GM18867 (cell line): Measurements from ENCODE around the gene ENAH.
"Not testable (repeated sequence)": the region's sequence is repeated elsewhere in the genome, so short reads cannot be mapped to it uniquely, and the experiment has no call there.

Source experiments
- ATAC-seq: cut with Tn5 transposase; IDR thresholded peaks from one replicate; pipeline ENCODE4 v1.9.1; 2021; ENCODE audit warnings: mild to moderate bottlenecking, moderate library complexity; ENCODE audit not compliant: unreplicated experiment

ENAH gene

DNA sequence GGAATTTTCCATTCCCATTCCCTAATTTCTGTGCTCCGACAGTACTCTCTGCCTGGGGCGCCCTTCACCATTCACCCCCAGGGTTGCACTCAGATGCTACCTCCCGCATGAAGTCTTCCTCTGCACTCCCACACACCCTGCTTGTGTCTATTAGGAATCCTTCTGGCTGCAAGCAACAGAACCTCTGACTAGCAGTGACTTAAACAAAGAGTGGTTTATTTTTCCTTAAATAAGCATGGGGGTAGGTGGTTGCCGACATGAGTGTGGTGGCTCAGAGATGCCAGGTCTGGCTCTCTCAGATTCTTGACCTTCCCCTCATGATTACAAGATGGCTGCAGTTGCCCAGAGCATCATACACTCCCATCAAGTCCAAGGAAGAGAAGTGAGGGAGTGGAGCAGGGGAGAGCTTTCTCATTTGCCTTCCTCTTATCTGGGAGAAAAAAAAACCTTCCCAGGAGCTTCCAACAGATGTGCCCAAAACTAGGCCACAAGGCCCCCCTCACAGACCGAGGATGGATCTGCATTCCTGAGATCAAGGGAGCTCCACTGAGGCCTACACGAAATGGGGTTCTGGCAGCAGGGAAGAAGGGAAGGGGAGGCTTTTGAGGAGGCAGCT is 175.5 kb downstream of the ENAH start:
- ATAC-seq = no peak

DNA sequence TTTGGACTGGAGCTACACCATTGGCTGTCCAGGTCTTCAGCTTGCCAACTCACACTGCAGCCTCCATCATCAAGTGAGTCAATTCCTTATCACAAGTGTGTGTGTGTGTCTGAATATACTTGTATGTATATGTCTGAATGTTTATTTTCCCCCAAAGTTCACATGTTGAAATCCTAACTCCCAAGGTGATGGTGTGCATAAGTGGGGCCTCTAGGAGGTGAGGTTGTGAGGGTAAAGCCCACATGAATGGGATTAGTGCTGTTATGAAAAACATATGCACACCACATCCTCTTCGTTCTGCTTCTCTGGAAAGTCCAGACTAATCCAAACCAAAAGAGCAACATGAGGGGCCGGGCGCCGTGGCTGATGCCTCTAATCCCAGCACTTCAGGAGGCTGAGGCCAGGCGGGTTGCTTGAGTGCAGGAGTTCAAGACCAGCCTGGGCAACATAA is 176.4 kb downstream of the ENAH start:
- ATAC-seq = no peak

DNA sequence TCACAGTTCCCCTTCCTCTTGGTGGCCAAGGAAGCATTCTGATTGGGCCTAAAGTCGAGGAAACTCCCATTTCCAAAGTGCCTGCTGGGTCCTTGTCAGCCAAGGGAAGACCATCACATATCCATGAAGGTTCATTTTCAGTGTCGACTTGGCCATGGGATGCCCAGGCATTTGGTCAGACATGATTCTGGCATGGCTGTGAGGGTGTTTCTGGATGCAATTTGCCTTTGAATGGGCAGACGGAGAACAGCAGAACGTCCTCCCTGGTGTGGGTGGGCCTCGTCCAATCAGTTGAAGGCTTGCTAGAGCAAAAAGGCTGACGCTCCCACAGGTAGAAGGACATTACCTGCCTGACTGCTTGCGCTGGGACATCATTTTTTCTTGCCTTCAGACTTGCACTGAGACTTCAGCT is 176.8 kb downstream of the ENAH start:
- ATAC-seq = no peak

DNA sequence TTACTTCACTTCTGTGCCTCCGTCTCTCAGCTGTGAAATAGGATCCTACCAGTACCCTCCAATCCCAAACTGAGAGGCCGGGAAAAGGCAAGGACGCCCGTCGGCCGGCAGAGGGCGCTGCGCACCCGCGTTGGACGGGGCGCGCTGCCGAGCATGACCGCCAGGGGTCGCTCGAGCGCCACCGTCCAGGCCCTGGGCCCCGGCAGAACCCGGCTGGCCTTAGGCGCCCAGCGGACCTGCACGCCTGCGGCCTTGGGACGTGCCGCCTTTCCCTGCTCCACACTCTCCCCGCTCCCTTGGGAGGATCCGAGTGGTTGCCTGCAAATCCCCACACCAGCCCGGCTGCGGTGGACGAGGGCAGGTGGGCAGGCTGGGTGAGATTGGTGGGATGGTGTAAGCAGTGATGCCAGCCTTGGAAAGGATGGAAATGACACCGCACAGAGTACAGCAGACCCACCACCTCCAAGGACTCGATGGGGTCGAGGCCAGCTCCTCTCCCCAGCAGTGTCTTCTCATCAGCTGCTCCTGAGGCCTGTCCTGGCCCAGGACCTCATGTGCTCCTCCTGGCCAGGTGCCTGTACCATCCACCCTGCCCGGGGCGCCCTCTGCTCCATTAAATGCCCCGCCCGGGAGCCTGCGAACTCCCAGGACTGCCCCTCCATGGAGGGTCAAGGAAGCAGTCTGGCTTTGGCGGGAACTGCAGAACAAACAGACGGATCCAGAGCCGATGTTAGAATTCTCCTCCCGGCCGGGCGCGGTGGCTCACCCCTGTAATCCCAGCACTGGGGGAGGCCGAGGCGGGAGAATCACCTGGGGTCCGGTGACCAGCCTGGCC is 177.7 kb downstream of the ENAH start:
- peak; percentile 68 for ATAC-seq

DNA sequence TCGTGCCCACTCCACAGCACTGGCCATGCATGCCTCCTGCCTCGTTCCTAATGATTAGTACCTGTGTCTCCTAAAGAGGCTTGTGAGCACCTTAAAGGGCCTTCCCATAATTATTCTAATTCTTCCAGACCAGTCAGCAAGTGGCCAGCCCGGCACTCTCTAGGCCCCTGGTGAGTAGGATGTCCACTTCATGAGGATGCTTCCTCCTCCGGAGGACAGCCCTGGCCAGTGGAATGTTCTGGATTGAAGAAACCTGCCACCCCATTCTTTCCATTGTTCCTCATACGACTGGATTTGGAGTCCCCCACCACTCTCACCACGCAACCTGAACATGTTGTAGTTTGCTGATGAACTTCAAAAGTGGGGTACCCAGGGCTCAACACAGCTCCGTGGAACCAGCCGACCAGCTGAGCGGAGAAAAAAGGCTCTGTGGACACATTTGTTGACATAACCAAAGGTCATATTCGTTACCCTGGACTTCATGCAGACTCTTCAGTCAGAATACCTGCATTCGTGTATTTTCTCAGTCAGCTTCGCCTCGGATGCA is 178.4 kb downstream of the ENAH start:
- ATAC-seq = peak; percentile 12

DNA sequence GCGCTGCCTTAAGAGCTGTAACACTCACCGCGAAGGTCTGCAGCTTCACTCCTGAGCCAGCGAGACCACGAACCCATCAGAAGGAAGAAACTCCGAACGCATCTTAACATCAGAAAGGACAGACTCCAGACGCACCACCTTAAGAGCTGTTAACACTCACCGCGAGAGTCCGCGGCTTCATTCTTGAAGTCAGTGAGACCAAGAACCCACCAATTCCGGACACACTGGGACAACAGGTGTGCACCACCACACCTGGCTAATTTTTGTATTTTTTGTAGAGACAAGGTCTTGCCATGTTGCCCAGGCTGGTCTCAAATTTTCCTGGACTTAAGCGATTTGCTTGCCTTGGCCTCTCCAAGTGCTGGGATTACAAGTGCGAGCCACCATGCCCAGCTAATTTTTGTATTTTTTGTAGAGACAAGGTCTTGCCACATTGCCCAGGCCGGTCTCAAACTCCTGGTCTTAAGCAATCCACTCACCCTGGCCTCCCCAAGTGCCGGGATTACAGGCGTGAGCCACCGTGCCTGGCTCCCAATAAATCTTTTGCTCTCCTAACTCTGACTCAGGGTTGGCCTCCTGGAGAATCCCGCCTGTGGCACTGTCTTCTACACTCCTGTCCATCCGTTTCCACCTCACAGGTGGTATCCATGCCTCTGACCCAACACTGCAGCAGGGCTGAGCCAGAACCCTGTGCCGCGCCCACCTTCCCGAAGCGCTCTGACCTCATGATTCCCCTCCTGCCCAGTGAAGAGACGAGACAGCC is 179.1 kb downstream of the ENAH start:
- ATAC-seq = not testable (repeated sequence)

DNA sequence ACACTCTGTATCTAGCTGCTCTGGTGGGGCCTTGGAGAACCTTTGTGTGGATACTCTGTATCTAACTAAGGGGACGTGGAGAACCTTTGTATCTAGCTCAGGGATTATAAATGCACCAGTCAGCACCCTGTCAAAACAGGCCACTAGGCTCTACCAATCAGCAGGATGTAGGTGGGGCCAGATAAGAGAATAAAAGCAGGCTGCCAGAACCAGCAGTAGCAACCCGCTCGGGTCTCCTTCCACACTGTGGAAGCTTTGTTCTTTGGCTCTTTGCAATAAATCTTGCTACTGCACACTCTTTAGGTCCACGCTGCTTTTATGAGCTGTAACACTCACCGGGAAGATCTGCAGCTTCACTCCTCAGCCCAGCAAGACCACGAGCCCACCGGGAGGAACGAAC is 179.7 kb downstream of the ENAH start:
- ATAC-seq = not testable (repeated sequence)

DNA sequence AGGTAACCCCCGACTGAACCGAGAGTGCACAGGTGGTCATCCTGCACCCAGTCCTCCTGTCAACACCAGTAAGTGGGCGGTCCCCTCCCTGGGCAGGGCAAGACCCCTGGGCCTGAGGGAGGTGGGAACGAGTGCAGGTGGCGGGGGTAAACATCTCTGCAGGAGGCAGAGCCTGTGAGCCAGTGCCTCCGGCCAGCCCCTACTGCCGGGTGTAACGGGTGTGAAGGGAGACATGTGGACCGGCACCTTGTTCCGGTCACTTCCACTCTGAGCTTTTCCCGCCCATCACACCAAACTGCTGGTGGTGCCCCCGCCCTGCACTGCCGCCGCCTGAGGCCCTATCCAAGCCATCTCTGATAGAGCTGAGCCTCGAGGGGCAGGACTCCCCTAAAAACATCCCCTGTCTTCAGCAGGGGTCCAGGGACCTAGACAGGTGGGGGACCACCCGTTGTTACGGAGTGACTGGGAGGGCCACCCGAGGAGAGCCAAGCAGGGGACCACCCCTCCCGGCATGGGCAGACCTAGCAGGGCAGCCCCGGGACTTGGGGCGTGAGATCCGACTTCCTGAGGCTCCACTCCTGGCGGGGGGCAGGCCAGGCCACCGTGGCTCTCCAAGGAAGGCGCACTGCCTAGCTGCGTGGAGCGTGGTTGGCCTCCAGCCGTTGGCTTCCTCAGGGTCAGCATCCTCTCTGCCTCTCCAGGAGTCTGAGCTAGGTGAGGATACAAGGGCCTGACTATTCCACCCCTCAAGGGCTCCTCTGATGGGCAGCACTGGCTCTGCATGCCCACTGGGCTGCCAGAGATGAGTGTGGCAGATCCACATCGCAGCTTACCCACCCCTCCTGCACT is 181.2 kb downstream of the ENAH start:
- no peak for ATAC-seq

DNA sequence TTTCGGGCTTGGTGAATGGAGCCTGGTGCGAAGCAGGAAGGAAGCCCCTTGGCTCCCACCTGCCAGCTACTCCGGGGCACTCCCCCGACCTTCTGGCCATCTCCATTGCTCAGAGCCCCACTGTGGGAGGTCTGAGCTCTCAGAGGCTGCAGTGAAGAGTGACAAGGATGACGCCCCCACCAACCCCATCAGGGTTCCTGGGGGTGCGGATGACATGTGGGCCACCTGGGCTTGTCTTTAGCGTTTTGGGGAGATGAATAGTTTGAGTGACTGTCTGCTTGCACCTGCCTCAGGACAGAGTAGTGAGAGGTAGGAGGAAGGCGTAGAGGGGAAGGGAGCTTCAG is 181.8 kb downstream of the ENAH start:
- ATAC-seq = no peak

DNA sequence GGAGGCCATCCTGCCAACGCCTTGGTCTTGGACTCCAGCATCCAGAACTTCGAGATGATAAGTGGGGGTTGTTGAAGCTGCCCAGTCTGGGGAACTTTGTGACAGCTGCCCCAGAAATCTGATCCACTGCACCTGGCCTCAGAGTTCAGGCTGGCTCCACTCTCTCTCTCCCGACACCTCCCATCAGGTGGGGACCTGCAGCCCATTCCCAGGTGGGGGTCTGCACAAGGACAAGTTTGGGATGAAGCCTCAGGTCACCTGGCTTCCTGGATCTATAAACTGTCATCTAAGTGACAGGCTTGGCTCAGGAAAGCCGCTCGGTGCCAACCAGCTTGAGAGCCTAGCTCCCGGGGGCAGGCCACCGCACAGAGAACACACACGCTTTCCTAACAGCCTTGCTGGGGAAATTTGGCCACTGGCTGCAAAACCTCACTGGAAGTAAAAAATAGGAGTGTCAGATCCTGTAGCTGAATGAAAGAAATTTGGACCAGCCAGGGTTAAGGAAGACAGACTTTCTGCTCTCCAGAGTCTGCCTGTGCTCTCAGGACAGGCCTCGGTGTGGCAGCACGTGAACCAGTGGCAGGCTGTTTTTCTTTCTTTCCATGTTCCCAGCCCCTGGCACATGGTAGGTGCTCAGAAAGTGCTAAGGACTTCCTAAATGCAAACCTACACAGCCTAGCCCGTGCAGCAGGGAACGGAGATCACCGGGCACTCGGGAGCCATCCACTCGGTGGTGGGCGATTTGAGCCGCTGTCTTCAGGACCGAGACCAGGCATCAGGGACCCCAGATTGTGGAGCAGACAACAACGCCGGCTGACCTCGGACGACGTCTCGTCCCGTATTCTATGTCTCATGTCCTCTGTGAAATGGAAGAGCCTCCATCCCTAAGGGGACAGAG is 182.5 kb downstream of the ENAH start:
- ATAC-seq = no peak

DNA sequence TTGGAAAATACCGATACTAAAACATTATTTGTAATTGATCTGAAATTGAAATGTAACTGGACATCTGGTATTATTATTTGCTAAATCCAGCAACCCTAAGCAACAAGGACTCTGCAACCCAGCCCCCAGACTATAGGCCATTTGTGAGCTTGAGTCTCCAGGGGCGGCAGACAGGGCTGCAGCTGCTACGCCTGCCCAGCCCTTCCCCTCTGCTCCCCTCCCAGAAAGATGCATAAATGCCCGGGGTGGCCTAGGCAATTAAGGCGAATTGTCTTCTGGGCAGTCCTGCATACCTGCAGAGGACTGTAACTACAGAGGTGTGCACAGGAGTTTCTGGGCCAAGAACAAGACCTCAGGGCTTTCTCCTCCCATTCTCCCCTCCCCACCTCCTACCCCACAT is 183.9 kb downstream of the ENAH start:
- ATAC-seq = no peak

DNA sequence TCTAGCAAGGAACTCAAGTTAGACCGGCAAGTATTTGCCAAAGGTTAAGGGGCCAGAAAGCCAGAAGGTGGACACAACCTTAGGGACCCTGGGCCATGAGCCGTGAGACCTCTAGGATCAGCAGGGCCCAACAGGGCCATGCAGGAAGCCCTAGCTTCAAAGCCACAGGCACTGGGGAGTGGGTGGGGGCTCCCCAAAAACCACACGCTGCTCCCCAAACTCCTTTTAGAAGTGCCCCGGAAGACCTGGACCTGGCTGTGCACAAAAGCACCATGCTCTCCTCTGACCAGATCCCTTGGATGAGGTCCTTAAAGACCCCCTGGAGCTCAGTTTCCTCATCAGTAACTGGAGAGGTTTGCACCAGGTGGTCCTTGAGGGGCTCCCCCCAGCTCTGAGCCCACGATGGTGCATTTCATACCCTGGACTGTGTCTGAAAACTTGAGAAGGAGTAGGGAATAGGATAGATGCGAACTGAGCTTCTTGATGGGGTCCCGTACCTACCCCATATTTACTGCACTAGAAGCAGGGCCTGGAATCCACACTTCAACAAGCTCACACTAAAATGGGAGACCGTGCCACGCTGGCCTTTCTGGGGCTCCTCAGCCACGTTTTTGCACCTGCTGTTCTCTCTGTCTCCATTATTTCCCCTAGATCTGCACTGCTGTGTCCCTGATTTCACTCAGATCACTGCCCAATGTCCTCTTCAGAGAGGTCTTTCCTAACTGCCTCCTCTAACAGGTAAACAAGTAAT is 184.5 kb downstream of the ENAH start:
- ATAC-seq = no peak

DNA sequence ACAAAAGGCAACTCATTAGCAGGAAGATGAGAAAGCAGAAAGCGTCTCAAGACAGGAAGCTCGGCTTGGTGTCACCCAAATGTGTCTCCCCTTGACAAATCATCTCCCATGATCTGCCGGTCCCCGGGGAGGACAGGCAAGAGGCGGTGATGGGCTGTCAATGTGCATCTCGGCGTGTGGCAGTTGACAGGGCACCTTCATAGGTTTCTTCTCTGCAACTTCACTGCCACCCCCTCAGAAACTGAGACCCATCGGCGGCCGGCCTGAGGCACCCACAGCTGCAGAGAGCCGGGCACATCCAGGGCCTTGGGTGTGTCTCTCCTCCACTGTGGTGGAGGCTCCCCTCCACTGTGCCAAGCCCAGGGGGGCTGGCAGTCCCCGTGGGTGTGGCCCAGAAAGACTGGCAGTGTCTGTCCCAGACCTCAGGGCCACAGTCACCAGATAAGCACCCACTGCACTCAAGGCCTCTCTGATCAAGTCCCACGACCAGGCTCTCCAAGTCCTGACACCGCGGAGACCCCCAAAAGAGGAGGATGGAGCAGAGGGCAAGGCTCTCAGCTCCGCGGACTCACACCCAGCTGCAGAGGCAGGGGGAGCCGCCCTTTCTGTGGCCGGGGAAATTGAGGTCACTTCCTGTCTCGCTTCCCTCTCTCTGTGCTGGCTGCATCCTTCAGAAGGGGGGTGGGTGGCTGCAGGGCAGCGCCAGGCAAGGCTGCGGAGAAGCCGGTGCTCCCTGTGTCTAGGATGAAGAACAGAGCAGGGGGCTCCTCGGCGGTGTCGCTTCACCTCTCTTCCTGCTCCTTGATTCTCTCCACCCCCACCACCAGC is 185.5 kb downstream of the ENAH start:
- peak; percentile 96 for ATAC-seq

DNA sequence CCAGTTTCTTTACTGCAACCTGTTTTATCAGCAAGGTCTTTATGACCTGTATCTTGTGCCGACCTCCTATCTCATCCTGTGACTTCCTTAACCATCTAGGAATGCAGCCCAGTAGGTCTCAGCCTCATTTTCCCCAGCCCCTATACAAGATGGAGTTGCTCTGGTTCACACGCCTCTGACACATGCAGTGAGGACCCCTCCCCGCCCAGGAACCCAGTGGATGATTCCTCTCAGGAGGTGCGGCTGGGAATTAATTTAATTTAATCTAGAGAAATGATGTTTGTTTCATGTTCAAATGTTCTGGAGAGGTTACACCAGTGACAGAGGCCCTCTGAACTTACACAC is 186.1 kb downstream of the ENAH start:
- ATAC-seq = no peak

DNA sequence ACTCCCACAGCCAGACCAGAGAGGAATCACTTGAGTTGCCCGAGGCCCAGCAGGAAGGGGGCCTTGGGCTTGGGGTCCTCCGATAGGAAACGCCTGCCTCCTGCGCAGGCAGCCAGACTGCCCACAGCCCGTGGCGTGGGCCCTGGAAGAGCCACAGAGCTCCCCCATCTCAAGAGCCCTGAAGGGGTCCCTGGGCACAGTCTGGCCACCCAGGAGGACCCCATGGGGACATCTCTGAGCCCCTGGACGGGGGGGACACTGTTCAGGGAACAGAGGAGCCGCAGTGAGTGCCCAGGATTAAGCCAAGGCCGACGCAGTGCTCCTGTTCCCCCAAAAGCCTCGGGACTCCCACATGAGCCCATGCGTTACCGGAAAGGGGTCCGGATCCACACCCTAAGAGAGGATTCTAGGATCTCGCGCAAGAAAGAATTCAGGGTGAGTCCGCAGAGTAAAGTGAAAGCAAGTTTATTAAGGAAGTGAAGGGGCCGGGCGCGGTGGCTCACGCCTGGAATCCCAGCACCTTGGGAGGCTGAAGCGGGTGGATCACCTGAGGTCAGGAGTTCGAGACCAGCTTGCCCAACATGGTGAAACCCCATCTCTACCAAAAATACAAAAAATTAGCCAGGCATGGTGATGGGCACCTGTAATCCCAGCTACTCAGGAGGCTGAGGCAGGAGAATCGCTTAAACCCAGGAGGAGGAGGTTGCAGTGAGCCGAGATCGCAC is 187.0 kb downstream of the ENAH start:
- ATAC-seq = no peak

DNA sequence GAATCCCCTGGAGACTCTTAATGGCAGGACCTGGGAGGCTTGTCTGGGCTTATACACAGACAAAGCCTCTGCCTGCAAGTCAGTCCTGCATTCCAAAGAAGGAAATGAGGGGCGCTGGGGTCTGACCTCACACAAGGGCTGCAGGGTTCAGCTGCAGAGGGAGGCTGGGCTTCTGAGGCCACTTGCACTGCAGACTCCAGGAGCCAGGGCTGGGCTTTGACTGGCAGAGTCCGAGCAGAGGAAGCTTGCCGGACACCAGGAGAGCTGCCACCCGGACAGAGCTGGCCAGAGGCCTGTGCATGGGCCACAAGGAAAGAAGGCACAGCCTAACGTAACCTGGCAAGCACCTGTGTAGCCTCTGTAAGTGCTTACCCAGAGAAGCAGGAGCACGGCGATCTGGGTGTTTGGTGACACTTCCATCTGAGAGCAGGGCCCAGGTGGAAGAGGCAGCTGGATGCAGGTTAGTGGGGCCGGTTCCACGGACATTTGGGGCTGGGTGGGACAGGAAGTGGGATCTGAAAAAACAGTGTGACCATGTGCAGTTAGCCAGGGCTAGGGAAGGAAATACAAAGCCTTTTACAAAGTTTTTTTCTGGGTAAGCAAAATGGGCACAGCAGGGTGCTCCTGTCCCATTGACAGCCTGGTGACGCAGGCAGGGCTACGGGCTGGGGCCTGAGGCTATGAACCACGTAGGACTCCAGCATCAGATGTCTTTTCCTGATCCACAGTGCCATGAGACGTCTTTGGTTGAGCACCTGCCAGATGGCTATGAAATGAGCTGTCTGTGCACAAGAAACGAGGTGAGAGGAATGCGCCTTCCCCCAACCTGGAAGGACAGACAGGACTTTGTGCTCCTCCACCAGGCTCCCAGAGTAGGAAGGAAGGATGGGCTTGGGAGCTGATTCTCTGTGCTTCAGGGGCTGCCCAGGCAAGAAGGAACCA is 187.8 kb downstream of the ENAH start:
- ATAC-seq = no peak
